Stimulated activated CD4-positive, alpha-beta T cell treated with anti-CD3 and anti-CD28 coated beads, Interleukin-15, amount 100 ng/mL, for 24 hours (primary cell): ENCODE results near the gene CARS1.
A peak's percentile ranks its signal among the peaks of the same experiment; 100 is the strongest.

ENCODE experiments used
- DNase-seq: peaks from one replicate; pipeline ENCODE4 v3.0.0-alpha.2; 2020

CARS1 gene

GRCh38 chr11:3058753-3059664 lies 1.8 kb upstream of the CARS1 start:
- DNase-seq, result no peak

- peak; percentile 56 for DNase-seq
Observed at GRCh38 chr11:3056296-3057068, 741 bp downstream of the CARS1 start.

- DNase-seq, result no peak
Observed at GRCh38 chr11:3055891-3056290, 1.3 kb downstream of the CARS1 start.

GRCh38 chr11:3052567-3052966 lies 4.7 kb downstream of the CARS1 start:
- DNase-seq, result no peak

- no peak for DNase-seq
Observed at GRCh38 chr11:3052109-3052479, 5.1 kb downstream of the CARS1 start.

- DNase-seq, result no peak
Observed at GRCh38 chr11:3051196-3052108, 5.8 kb downstream of the CARS1 start.

GRCh38 chr11:3050386-3051195 lies 6.6 kb downstream of the CARS1 start:
- DNase-seq, result no peak

- DNase-seq, result peak; percentile 68
Observed at GRCh38 chr11:3049430-3050243, 7.6 kb downstream of the CARS1 start.

GRCh38 chr11:3047637-3048036 lies 9.6 kb downstream of the CARS1 start:
- no peak for DNase-seq

- DNase-seq, result no peak
Observed at GRCh38 chr11:3046641-3047040, 10.6 kb downstream of the CARS1 start.

- no peak for DNase-seq
Observed at GRCh38 chr11:3046190-3046589, 11.0 kb downstream of the CARS1 start.

- no peak for DNase-seq
Observed at GRCh38 chr11:3044915-3045314, 12.3 kb downstream of the CARS1 start.

GRCh38 chr11:3044004-3044403 lies 13.2 kb downstream of the CARS1 start:
- no peak for DNase-seq

- no peak for DNase-seq
Observed at GRCh38 chr11:3043315-3043871, 13.8 kb downstream of the CARS1 start.

GRCh38 chr11:3042496-3043314 lies 14.5 kb downstream of the CARS1 start:
- no peak for DNase-seq

- no peak for DNase-seq
Observed at GRCh38 chr11:3041699-3042441, 15.4 kb downstream of the CARS1 start.

- DNase-seq, result no peak
Observed at GRCh38 chr11:3040881-3041280, 16.3 kb downstream of the CARS1 start.

GRCh38 chr11:3037945-3038271 lies 19.3 kb downstream of the CARS1 start:
- no peak for DNase-seq
